ENCODE measurements around the gene ISYNA1. TPM values are rescaled to one million over a fixed set of nuclear protein-coding genes. Genes with fewer than 3 reads are reported as not detected.

Gene ISYNA1
- total and polyA plus RNA-seq, 2 donors (not counting 3 experiments of a cell fraction or from before 2014, with no cell fraction given): 69.0 to 70.2 TPM

DNA sequence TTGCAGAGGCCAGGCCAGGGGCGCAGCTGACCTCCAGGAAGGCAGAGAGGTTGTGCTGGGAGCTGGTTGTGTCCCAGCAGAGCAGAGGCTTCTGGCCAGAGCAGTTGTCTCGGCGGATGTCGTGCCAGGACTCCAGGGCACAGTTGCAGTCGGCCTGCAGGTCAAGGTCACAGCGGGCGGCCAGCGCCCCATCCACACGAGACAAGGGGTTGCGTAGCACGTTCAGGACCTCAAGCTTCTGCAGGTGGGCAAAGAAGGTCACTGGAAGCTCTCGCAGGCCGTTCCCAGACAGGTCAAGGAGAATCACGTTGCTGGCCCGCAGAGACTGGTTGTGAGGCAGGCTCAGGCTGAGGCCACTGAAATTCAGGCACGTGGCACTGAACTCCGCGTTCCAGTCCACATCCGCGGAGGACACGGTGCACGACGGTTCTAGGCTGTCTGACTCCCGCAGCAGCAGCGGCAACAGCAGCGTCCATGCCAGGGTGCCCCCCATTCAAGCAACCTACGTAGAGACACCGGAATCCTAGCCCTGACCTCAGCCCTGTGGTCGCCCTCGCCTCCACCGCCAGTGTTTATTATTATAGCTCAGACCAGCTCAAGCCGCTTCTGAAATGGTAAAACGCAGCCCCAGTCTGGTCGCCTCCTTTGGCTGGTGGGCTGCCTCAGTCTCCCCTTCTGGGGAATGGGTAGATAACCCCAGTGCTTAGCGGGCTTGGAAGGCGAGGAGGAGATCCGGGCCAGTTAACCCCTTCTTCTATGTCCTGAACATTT is 41.3 kb downstream of the ISYNA1 start:
- no peaks in the 10 kb centered on the region for H3K9me1 ChIP-seq (replicated peaks; ENCODE audit: control insufficient read depth, extremely low read depth, insufficient read depth, low read length)
- no peak overlapping the region for H3K27ac ChIP-seq (ENCODE audit: insufficient read depth, low read depth, low read length)
- no peak overlapping the region for H3K4me3 ChIP-seq (replicated peaks in 1 of 3; ENCODE audit: insufficient read depth in 1 of 3, low read depth in 1 of 3, low read length in 3 of 3)
- H3K4me2 ChIP-seq (ENCODE audit: insufficient read depth, low read length): no peak overlapping the region
- H3K36me3 ChIP-seq (ENCODE audit: control insufficient read depth in 2 of 2, extremely low read depth in 1 of 2, insufficient read depth in 2 of 2, low read length in 2 of 2): no peaks in the 10 kb centered on the region
- DNase-seq (ENCODE audit: low read depth, low spot score) (no peak), FAIRE-seq (no peak)
- H3K79me2 ChIP-seq (ENCODE audit: control insufficient read depth, insufficient read depth, low read length): no peaks in the 10 kb centered on the region
- ChIA-PET POLR2A (interaction anchor here (1.4 kb wide), 1 partner anchor 11 kb away, joined by 3 read pairs; the partner anchor contains the start of gene GDF15), CTCF (interaction anchor here (0.8 to 3.0 kb wide), 3 partner anchors 9 to 117 kb away, joined by 3 to 7 read pairs (median 3); no protein-coding TSS in a partner anchor)
- H3K9me3 ChIP-seq (replicated peaks; ENCODE audit: control insufficient read depth, insufficient read depth, low read length): no peaks in the 10 kb centered on the region
- no peak for TF ChIP-seq POLR2A (IDR thresholded peaks at IDR 0.05; ENCODE audit: low read depth, low read length)
- TF ChIP-seq GATA2 (IDR thresholded peaks at IDR 0.05; ENCODE audit: insufficient read depth, insufficient read length, low read depth, low read length): no peak
- TF ChIP-seq EZH2 (IDR thresholded peaks at IDR 0.05; ENCODE audit: borderline replicate concordance, low read depth, low read length, severe bottlenecking): no peak
- TF ChIP-seq JUN (IDR thresholded peaks at IDR 0.05; ENCODE audit: borderline replicate concordance, insufficient read depth, insufficient read length, low read depth): no peak
- TF ChIP-seq, protein P1, sequence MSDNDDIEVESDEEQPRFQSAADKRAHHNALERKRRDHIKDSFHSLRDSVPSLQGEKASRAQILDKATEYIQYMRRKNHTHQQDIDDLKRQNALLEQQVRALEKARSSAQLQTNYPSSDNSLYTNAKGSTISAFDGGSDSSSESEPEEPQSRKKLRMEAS (IDR thresholded peaks at IDR 0.05; ENCODE audit: insufficient read depth, insufficient read length): no peak
- TF ChIP-seq, protein P2, sequence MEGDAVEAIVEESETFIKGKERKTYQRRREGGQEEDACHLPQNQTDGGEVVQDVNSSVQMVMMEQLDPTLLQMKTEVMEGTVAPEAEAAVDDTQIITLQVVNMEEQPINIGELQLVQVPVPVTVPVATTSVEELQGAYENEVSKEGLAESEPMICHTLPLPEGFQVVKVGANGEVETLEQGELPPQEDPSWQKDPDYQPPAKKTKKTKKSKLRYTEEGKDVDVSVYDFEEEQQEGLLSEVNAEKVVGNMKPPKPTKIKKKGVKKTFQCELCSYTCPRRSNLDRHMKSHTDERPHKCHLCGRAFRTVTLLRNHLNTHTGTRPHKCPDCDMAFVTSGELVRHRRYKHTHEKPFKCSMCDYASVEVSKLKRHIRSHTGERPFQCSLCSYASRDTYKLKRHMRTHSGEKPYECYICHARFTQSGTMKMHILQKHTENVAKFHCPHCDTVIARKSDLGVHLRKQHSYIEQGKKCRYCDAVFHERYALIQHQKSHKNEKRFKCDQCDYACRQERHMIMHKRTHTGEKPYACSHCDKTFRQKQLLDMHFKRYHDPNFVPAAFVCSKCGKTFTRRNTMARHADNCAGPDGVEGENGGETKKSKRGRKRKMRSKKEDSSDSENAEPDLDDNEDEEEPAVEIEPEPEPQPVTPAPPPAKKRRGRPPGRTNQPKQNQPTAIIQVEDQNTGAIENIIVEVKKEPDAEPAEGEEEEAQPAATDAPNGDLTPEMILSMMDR (IDR thresholded peaks at IDR 0.05; ENCODE audit: extremely low read depth in 1 of 2, insufficient read depth in 1 of 2, low read depth in 1 of 2, low read length in 2 of 2): no peak
- TF ChIP-seq MYC (IDR thresholded peaks at IDR 0.05; ENCODE audit: low read depth, low read length): no peak
- no peak for TF ChIP-seq POLR2AphosphoS5 (IDR thresholded peaks at IDR 0.05; ENCODE audit: insufficient read depth, low read depth, low read length)
- no peak for TF ChIP-seq FOS (IDR thresholded peaks at IDR 0.05; ENCODE audit: borderline replicate concordance, insufficient read depth, low read length)
- H3K9ac ChIP-seq (replicated peaks; ENCODE audit: extremely low read depth, insufficient read depth, low read length): no peak overlapping the region
- H4K20me1 ChIP-seq (replicated peaks; ENCODE audit: control insufficient read depth, extremely low read depth, insufficient read depth, low read length): no peaks in the 10 kb centered on the region
- no peaks in the 10 kb centered on the region for H3K27me3 ChIP-seq (ENCODE audit: control insufficient read depth in 2 of 2, insufficient read depth in 2 of 2, low read length in 2 of 2)
- H2AFZ ChIP-seq (ENCODE audit: low read depth, low read length): no peak overlapping the region
- peaks cover 6% of the 10 kb centered on the region for H3K4me1 ChIP-seq (ENCODE audit: control insufficient read depth, extremely low read depth, insufficient read depth, low read length)
- no TSS peak for BruUV-seq (replicated peaks)
- dilution Hi-C loops (cut with MboI; ENCODE audit: extremely low pct_ligation_motif_present, low sequenced_read_pairs): no loop called here
- intact Hi-C loops (cut with micrococcal nuclease): no loop called here
